ENCODE measurements around the gene ETV6. TPM values are rescaled to one million over a fixed set of nuclear protein-coding genes. Genes with fewer than 3 reads are reported as not detected.
A peak's percentile ranks its signal among the peaks of the same experiment; 100 is the strongest.

The ETV6 gene
- 17.2 and 19.3 TPM in 2 replicates for total RNA-seq (2014; rRNA removed; shearing (Covaris generic))
- total RNA-seq (2022), result 17.1 and 23.1 TPM in 2 replicates
- percentile 66 among the genes with signal in this experiment for Bru-seq, nascent RNA
- BruChase-seq, experiment 1, labeled RNA remaining after a 6-hour chase, result percentile 72 among the genes with signal in this experiment
- BruChase-seq, experiment 2, labeled RNA remaining after a 2-hour chase, result percentile 63 among the genes with signal in this experiment
- long read RNA-seq, full-length matches to known transcripts, result 8 of 28 reads
- long read RNA-seq, partial matches to known transcripts, result 3 of 28 reads
- long read RNA-seq, other reads (novel, unspliced or antisense), result 17 of 28 reads

- ChIA-PET POLR2A (interaction anchor here (0.5 to 2.0 kb wide), 7 partner anchors 17 to 1048 kb away, joined by 3 to 12 read pairs (median 3); no protein-coding TSS in a partner anchor), CTCF (ENCODE audit: unreplicated experiment) (no interaction called here)
- H4K20me1 ChIP-seq (ENCODE audit: insufficient read depth, low read length), result no peaks in the 10 kb centered on the region
- H3K9me2 ChIP-seq (ENCODE audit: insufficient read depth, low read length), result no peaks in the 10 kb centered on the region
- peak within 1 kb of the TSS; percentile 92 for H3K4me3 ChIP-seq (ENCODE audit: low read depth, low read length, poor library complexity, severe bottlenecking)
- DNase-seq (ENCODE audit: low spot score), result peak; percentile 89
- no peak for TF ChIP-seq EZH2phosphoT487 (IDR thresholded peaks at IDR 0.05; ENCODE audit: borderline replicate concordance, low read depth, low read length)
- no peaks in the 10 kb centered on the region for H3K9me3 ChIP-seq (ENCODE audit: low read length)
- intact Hi-C loops (cut with micrococcal nuclease; ENCODE audit: unreplicated experiment), result loop anchor here (1.0 to 5.0 kb wide), 8 partner anchors 68 to 707 kb away; partner anchors contain the start of gene BORCS5
- BruUV-seq (replicated peaks), result no TSS peak
- H3K27ac ChIP-seq (ENCODE audit: low read depth, low read length, poor library complexity, severe bottlenecking), result peak within 1 kb of the TSS; percentile 79
- H3K79me2 ChIP-seq (ENCODE audit: insufficient read depth, low read depth, low read length), result peaks cover 45% of the 10 kb centered on the region; the same call in 1 of the 2 replicates
- peaks cover 32% of the 10 kb centered on the region for H3K4me1 ChIP-seq (ENCODE audit: insufficient read depth, low read length, poor library complexity, severe bottlenecking)
- no peaks in the 10 kb centered on the region for H3K36me3 ChIP-seq (ENCODE audit: insufficient read depth, low read length)
- peak within 1 kb of the TSS; percentile 82 for H3K4me2 ChIP-seq (ENCODE audit: low read length)
- H2AFZ ChIP-seq (ENCODE audit: low read length), result peak within 1 kb of the TSS; percentile 80
Observed at GRCh38 chr12:11649413-11650285, at the start of gene ETV6. ETV6 (plus strand) TSS chr12:11649674; CDS start chr12:11650128, 454 bp downstream.

DNA sequence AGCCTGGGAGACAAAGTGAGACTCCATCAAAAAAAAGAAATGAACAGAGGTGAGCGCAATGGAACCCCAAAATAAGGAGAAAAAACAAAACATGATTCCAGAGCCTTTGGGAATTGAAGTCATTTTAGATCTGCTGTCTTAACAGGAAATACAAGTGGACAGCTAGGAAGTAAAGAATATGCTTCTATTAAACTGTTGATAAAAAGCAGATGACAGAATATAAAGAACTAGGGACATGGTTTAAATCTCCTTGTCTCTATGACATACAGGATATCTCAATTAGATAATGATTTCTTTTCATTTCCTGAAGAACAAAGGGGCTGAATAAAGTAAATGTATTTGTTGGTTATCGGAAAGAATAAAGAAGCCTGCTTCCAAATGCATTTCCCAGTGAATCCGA, 49.3 kb upstream of the ETV6 start:
- POLR2A ChIA-PET, result no interaction called here
- Histone ChIP-seq H3K79me2 (ENCODE audit: insufficient read depth, low read depth, low read length) (no peaks in the 10 kb centered on the region), H3K4me1 (ENCODE audit: insufficient read depth, low read length, poor library complexity, severe bottlenecking) (no peaks in the 10 kb centered on the region), H3K36me3 (ENCODE audit: insufficient read depth, low read length) (no peaks in the 10 kb centered on the region), H3K9me3 (ENCODE audit: low read length) (no peaks in the 10 kb centered on the region), H3K4me2 (ENCODE audit: low read length) (no peak overlapping the region), H3K9me2 (ENCODE audit: insufficient read depth, low read length) (no peaks in the 10 kb centered on the region), H3K27ac (ENCODE audit: low read depth, low read length, poor library complexity, severe bottlenecking) (no peak overlapping the region), H3K4me3 (ENCODE audit: low read depth, low read length, poor library complexity, severe bottlenecking) (no peak overlapping the region), H2AFZ (ENCODE audit: low read length) (no peak overlapping the region), H4K20me1 (ENCODE audit: insufficient read depth, low read length) (no peaks in the 10 kb centered on the region)
- intact Hi-C loops (cut with micrococcal nuclease; ENCODE audit: unreplicated experiment), result no loop called here
- no peak for DNase-seq (ENCODE audit: low spot score)
- no TSS peak for BruUV-seq (replicated peaks)
- CTCF ChIA-PET (ENCODE audit: unreplicated experiment), result no interaction called here
- TF ChIP-seq, protein P1, sequence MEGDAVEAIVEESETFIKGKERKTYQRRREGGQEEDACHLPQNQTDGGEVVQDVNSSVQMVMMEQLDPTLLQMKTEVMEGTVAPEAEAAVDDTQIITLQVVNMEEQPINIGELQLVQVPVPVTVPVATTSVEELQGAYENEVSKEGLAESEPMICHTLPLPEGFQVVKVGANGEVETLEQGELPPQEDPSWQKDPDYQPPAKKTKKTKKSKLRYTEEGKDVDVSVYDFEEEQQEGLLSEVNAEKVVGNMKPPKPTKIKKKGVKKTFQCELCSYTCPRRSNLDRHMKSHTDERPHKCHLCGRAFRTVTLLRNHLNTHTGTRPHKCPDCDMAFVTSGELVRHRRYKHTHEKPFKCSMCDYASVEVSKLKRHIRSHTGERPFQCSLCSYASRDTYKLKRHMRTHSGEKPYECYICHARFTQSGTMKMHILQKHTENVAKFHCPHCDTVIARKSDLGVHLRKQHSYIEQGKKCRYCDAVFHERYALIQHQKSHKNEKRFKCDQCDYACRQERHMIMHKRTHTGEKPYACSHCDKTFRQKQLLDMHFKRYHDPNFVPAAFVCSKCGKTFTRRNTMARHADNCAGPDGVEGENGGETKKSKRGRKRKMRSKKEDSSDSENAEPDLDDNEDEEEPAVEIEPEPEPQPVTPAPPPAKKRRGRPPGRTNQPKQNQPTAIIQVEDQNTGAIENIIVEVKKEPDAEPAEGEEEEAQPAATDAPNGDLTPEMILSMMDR (conservative IDR thresholded peaks at IDR 0.05; ENCODE audit: low read length), result no peak
- TF ChIP-seq EZH2phosphoT487 (IDR thresholded peaks at IDR 0.05; ENCODE audit: borderline replicate concordance, low read depth, low read length), result no peak

DNA sequence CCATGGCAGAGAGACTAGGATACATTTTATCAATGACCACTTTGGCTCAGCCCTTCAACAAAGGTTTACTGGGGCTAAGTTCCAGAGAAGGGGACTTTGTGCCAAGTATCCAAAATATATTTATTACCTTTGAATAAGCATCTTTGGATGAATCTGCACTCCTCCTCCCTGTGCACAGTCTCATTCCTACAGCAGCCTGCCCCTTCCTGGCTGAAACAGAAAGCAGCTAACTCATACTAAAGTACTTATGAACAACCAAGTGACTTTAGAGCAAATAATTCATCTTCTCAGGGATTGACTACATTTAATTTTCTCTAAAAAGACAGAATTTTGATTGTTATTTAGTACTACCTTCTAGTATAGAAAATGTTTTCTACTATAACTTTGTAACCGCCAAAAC, 47.8 kb upstream of the ETV6 start:
- BruUV-seq (replicated peaks), result no TSS peak
- POLR2A ChIA-PET, result no interaction called here

More for the DNA sequence above, 47.8 kb upstream of the ETV6 start:
- Histone ChIP-seq H3K9me3 (ENCODE audit: low read length) (no peaks in the 10 kb centered on the region), H2AFZ (ENCODE audit: low read length) (no peak overlapping the region), H3K4me1 (ENCODE audit: insufficient read depth, low read length, poor library complexity, severe bottlenecking) (no peaks in the 10 kb centered on the region), H3K36me3 (ENCODE audit: insufficient read depth, low read length) (no peaks in the 10 kb centered on the region), H3K4me2 (ENCODE audit: low read length) (no peak overlapping the region), H4K20me1 (ENCODE audit: insufficient read depth, low read length) (no peaks in the 10 kb centered on the region), H3K9me2 (ENCODE audit: insufficient read depth, low read length) (no peaks in the 10 kb centered on the region), H3K4me3 (ENCODE audit: low read depth, low read length, poor library complexity, severe bottlenecking) (no peak overlapping the region), H3K27ac (ENCODE audit: low read depth, low read length, poor library complexity, severe bottlenecking) (no peak overlapping the region), H3K79me2 (ENCODE audit: insufficient read depth, low read depth, low read length) (no peaks in the 10 kb centered on the region)
- DNase-seq (ENCODE audit: low spot score), result no peak
- CTCF ChIA-PET (ENCODE audit: unreplicated experiment), result no interaction called here
- no peak for TF ChIP-seq EZH2phosphoT487 (IDR thresholded peaks at IDR 0.05; ENCODE audit: borderline replicate concordance, low read depth, low read length)
- TF ChIP-seq, protein P1 (conservative IDR thresholded peaks at IDR 0.05; ENCODE audit: low read length), result no peak
- intact Hi-C loops (cut with micrococcal nuclease; ENCODE audit: unreplicated experiment), result no loop called here
